Esophagus muscularis mucosa (tissue), 4 donors: ENCODE results near the gene LIX1L.

Experiments used
- CTCF ChIP-seq, 3 experiments: fragments of 200-600 bp in 2 of 3; fragments of 450-650 bp in 1 of 3; sonication (generic) in 2 of 3; IDR thresholded peaks; one replicate each; pipeline ENCODE4 v1.5.1; 2017 to 2019; ENCODE audit warnings: antibody characterized with exemption in 3 of 3, mild to moderate bottlenecking in 2 of 3, moderate library complexity in 1 of 3
- EP300 ChIP-seq: sonication (generic); formaldehyde crosslinking; IDR thresholded peaks from one replicate; pipeline ENCODE4 v1.6.1; 2017; ENCODE audit warnings: antibody characterized with exemption
- POLR2A ChIP-seq: fragments of 450-650 bp; IDR thresholded peaks from one replicate; pipeline ENCODE4 v1.6.1; 2017; ENCODE audit warnings: antibody characterized with exemption, moderate library complexity, mild to moderate bottlenecking, low read depth
- POLR2AphosphoS5 ChIP-seq, 2 donors: sonication (generic); formaldehyde crosslinking; IDR thresholded peaks; one replicate each; pipeline ENCODE4 v1.6.1; 2017; ENCODE audit warnings: antibody characterized with exemption in 2 of 2

- no peak for TF ChIP-seq CTCF (IDR thresholded peaks at IDR 0.05)
- TF ChIP-seq POLR2A: no peak
- peak in 1 of 2 donors; percentile 62 for TF ChIP-seq POLR2AphosphoS5 (IDR thresholded peaks at IDR 0.05)
- no peak for TF ChIP-seq EP300
Measured at GRCh38 chr1:145961425-145962156, 3.8 kb upstream of the LIX1L start.
